ENCODE data around the gene PAXIP1.
"Not testable (repeated sequence)": the region's sequence is repeated elsewhere in the genome, so short reads cannot be mapped to it uniquely, and the experiment has no call there.

The PAXIP1 gene

GRCh38 chr7:154922472-154922871 is 80.5 kb downstream of the PAXIP1 start:
- not testable (repeated sequence) for H3K9me3 ChIP-seq (ENCODE audit: control insufficient read depth, insufficient read depth, low read length); H3K27ac ChIP-seq (ENCODE audit: low read length); H3K27me3 ChIP-seq (ENCODE audit: control insufficient read depth, insufficient read depth, low read length); H3K4me1 ChIP-seq (ENCODE audit: control insufficient read depth, insufficient read depth, low read length); DNase-seq (ENCODE audit: low read depth, low spot score); H3K36me3 ChIP-seq (ENCODE audit: control insufficient read depth, insufficient read depth, low read length); H3K4me3 ChIP-seq (ENCODE audit: low read length)
- no CpG with 5 or more reads among the region's 2 CpGs for WGBS (ENCODE audit: insufficient coverage, insufficient read length)

DNA sequence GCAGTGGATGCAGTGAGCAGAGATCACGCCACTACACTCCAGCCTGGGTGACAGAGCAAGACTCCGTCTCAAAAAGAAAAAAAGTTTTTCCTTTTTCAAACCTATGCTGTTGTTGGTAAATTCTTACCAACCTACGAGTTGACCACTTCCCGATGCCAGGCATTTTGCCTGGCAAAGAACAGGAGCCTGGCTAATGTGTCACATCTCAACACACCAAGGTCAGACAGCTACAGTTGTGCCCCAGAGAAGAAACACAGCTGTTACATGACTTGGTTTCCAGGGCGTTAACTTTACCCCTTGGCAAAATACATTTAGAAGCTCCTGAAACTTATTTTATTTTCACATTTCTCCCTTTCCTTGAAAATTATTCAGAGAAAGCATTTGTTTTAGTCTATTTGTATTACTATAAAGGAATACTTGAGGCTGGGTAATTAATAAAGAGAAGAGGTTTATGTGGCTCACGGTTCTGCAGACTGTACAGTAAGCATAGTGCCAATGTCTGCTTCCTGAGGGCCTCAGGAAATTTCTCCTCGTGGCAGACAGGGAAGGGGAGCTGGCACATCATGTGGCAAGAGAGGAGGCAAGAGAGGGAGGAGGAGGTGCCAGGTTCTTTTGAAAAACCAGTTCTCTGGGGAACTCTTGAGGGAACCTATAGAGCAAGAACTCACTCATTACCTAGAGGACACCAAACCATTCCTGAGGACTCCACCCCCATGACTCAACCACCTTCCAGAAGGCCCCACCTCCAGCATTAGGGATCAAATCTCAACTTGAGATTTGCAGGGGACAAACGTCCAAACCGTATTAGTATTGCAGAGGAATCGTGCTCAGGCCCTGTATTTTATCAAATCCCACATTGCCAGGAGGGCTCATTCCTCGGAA is 83.3 kb downstream of the PAXIP1 start:
- no peak for DNase-seq (ENCODE audit: low read depth, low spot score)
- H3K9me3 ChIP-seq (ENCODE audit: control insufficient read depth, insufficient read depth, low read length) = no peaks in the 10 kb centered on the region
- H3K4me1 ChIP-seq (ENCODE audit: control insufficient read depth, insufficient read depth, low read length) = no peaks in the 10 kb centered on the region
- WGBS (ENCODE audit: insufficient coverage, insufficient read length) = no CpG with 5 or more reads among the region's 11 CpGs
- no peaks in the 10 kb centered on the region; the same call in 1 of the 2 replicates for H3K27me3 ChIP-seq (ENCODE audit: control insufficient read depth, insufficient read depth, low read length)
- H3K27ac ChIP-seq (ENCODE audit: low read length) = no peak overlapping the region
- H3K36me3 ChIP-seq (ENCODE audit: control insufficient read depth, insufficient read depth, low read length) = no peaks in the 10 kb centered on the region
- no peak overlapping the region for H3K4me3 ChIP-seq (ENCODE audit: low read length)

DNA sequence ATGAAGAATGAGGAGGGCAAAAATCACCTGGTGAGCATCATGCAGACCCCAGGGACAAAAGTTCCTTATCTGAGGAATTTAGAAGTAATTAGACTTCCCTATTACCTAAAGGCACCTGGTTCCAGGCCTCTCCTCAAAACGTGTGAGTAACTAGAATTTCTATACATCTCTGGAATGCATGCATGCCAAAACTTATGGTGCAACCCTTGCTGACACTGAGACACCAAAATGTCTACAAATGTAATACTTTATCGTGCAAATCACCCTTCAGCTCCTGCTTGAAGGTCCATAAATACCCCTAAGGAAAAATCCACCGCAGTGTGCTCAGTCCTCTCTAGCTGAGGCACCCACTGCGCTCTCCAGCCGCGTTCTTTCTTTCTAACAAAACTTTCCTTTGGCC is 84.2 kb downstream of the PAXIP1 start:
- Histone ChIP-seq H3K4me1 (ENCODE audit: control insufficient read depth, insufficient read depth, low read length) (peaks cover 3% of the 10 kb centered on the region; the same call in 1 of the 2 replicates), H3K27ac (ENCODE audit: low read length) (no peak overlapping the region), H3K9me3 (ENCODE audit: control insufficient read depth, insufficient read depth, low read length) (no peaks in the 10 kb centered on the region), H3K4me3 (ENCODE audit: low read length) (no peak overlapping the region), H3K36me3 (ENCODE audit: control insufficient read depth, insufficient read depth, low read length) (no peaks in the 10 kb centered on the region), H3K27me3 (ENCODE audit: control insufficient read depth, insufficient read depth, low read length) (no peaks in the 10 kb centered on the region; the same call in 1 of the 2 replicates)
- no CpG with 5 or more reads among the region's 6 CpGs for WGBS (ENCODE audit: insufficient coverage, insufficient read length)
- no peak for DNase-seq (ENCODE audit: low read depth, low spot score)

GRCh38 chr7:154918266-154918665 is 84.7 kb downstream of the PAXIP1 start:
- H3K36me3 ChIP-seq (ENCODE audit: control insufficient read depth, insufficient read depth, low read length) = no peaks in the 10 kb centered on the region
- no CpG with 5 or more reads among the region's 6 CpGs for WGBS (ENCODE audit: insufficient coverage, insufficient read length)
- no peak overlapping the region for H3K27ac ChIP-seq (ENCODE audit: low read length)
- H3K9me3 ChIP-seq (ENCODE audit: control insufficient read depth, insufficient read depth, low read length) = no peaks in the 10 kb centered on the region
- no peak for DNase-seq (ENCODE audit: low read depth, low spot score)
- no peak overlapping the region for H3K4me3 ChIP-seq (ENCODE audit: low read length)
- peaks cover 3% of the 10 kb centered on the region; the same call in 1 of the 2 replicates for H3K4me1 ChIP-seq (ENCODE audit: control insufficient read depth, insufficient read depth, low read length)
- no peaks in the 10 kb centered on the region; the same call in 1 of the 2 replicates for H3K27me3 ChIP-seq (ENCODE audit: control insufficient read depth, insufficient read depth, low read length)

- Histone ChIP-seq H3K36me3 (ENCODE audit: control insufficient read depth, insufficient read depth, low read length) (no peaks in the 10 kb centered on the region), H3K27me3 (ENCODE audit: control insufficient read depth, insufficient read depth, low read length) (no peaks in the 10 kb centered on the region; the same call in 1 of the 2 replicates), H3K9me3 (ENCODE audit: control insufficient read depth, insufficient read depth, low read length) (no peaks in the 10 kb centered on the region), H3K4me3 (ENCODE audit: low read length) (no peak overlapping the region), H3K27ac (ENCODE audit: low read length) (no peak overlapping the region), H3K4me1 (ENCODE audit: control insufficient read depth, insufficient read depth, low read length) (peaks cover 3% of the 10 kb centered on the region; the same call in 1 of the 2 replicates)
- DNase-seq (ENCODE audit: low read depth, low spot score) = no peak
- no CpG with 5 or more reads among the region's 7 CpGs for WGBS (ENCODE audit: insufficient coverage, insufficient read length)
Observed at GRCh38 chr7:154917808-154918160, 85.1 kb downstream of the PAXIP1 start.

DNA sequence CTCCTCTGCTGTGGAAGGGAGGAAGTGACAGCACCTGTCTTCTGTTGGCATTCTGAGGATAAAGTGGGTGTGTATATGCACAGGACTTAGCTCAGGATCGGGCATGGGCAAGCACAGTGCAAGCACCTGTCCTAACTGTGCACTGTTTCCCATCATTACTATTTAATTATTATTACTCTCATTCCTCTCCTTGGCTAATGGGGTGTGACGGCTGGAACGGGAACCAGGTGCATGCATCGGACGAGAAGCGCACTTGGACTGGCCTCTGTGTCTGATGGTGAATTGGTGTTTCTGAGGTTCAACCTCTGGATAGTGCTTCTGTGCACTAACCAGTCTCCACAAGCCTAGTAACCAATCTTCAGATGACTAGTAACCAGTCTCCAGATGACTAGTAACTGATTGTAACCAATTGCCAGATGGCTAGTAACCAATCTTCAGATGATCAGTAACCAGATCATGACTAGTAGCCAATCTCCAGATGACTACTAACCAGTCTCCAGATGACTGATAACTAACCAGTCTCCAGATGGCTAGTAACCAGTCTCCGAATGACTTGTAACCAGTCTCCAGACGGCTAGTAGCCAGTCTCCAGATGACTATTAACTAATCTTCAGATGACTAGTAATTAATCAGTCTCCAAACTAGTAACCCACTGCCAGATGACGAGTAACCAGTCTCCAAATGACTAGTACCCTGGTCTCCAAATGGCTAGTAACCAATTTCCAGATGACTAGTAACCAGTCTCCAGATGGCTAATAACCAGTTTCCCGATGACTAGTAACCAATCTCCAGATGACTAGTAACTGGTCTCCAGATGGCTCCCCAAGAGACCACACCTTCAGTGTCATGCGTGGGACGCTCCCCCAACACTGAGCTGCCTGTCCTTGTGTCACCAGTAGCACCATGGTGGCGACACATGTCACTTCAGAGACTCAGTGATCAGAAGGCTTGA is 85.8 kb downstream of the PAXIP1 start:
- H3K27ac ChIP-seq (ENCODE audit: low read length) = no peak overlapping the region
- WGBS (ENCODE audit: insufficient coverage, insufficient read length) = no CpG with 5 or more reads among the region's 13 CpGs
- no peaks in the 10 kb centered on the region for H3K9me3 ChIP-seq (ENCODE audit: control insufficient read depth, insufficient read depth, low read length)
- peaks cover 3% of the 10 kb centered on the region; the same call in 1 of the 2 replicates for H3K4me1 ChIP-seq (ENCODE audit: control insufficient read depth, insufficient read depth, low read length)
- no peak overlapping the region for H3K4me3 ChIP-seq (ENCODE audit: low read length)
- DNase-seq (ENCODE audit: low read depth, low spot score) = no peak
- no peaks in the 10 kb centered on the region; the same call in 1 of the 2 replicates for H3K27me3 ChIP-seq (ENCODE audit: control insufficient read depth, insufficient read depth, low read length)
- no peaks in the 10 kb centered on the region for H3K36me3 ChIP-seq (ENCODE audit: control insufficient read depth, insufficient read depth, low read length)

GRCh38 chr7:154916381-154916780 is 86.5 kb downstream of the PAXIP1 start:
- no peak for DNase-seq (ENCODE audit: low read depth, low spot score)
- Histone ChIP-seq H3K27me3 (ENCODE audit: control insufficient read depth, insufficient read depth, low read length) (no peaks in the 10 kb centered on the region; the same call in 1 of the 2 replicates), H3K4me1 (ENCODE audit: control insufficient read depth, insufficient read depth, low read length) (peaks cover 3% of the 10 kb centered on the region; the same call in 1 of the 2 replicates), H3K9me3 (ENCODE audit: control insufficient read depth, insufficient read depth, low read length) (no peaks in the 10 kb centered on the region), H3K36me3 (ENCODE audit: control insufficient read depth, insufficient read depth, low read length) (no peaks in the 10 kb centered on the region), H3K4me3 (ENCODE audit: low read length) (no peak overlapping the region), H3K27ac (ENCODE audit: low read length) (no peak overlapping the region)
- no CpG with 5 or more reads among the region's 14 CpGs for WGBS (ENCODE audit: insufficient coverage, insufficient read length)

GRCh38 chr7:154915600-154915999 is 87.3 kb downstream of the PAXIP1 start:
- no peaks in the 10 kb centered on the region for H3K9me3 ChIP-seq (ENCODE audit: control insufficient read depth, insufficient read depth, low read length)
- H3K4me1 ChIP-seq (ENCODE audit: control insufficient read depth, insufficient read depth, low read length) = peaks cover 3% of the 10 kb centered on the region; the same call in 1 of the 2 replicates
- no peak for DNase-seq (ENCODE audit: low read depth, low spot score)
- H3K27me3 ChIP-seq (ENCODE audit: control insufficient read depth, insufficient read depth, low read length) = no peaks in the 10 kb centered on the region; the same call in 1 of the 2 replicates
- no CpG with 5 or more reads among the region's 4 CpGs for WGBS (ENCODE audit: insufficient coverage, insufficient read length)
- H3K27ac ChIP-seq (ENCODE audit: low read length) = no peak overlapping the region
- H3K4me3 ChIP-seq (ENCODE audit: low read length) = no peak overlapping the region
- no peaks in the 10 kb centered on the region for H3K36me3 ChIP-seq (ENCODE audit: control insufficient read depth, insufficient read depth, low read length)

DNA sequence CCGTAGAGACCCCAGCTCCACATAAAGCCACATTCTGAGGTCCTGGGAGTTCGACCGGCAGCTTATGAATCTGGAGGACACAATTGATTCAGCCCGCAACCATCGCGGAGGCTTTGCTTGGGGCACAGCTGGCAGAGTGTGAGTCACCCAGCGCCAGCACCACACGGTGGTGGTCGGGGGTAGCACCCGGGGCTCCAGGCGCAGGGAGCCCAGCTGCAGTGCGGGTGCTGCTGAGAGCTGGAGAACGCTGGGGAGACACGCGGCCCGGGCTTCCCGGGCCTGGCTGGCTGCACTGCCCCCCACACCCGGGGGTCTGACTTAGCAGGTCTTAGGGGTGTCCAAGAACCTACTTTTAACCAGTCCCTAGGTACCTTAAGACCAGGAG is 87.9 kb downstream of the PAXIP1 start:
- Histone ChIP-seq H3K4me1 (ENCODE audit: control insufficient read depth, insufficient read depth, low read length) (peaks cover 3% of the 10 kb centered on the region; the same call in 1 of the 2 replicates), H3K36me3 (ENCODE audit: control insufficient read depth, insufficient read depth, low read length) (no peaks in the 10 kb centered on the region), H3K27ac (ENCODE audit: low read length) (no peak overlapping the region), H3K4me3 (ENCODE audit: low read length) (no peak overlapping the region), H3K9me3 (ENCODE audit: control insufficient read depth, insufficient read depth, low read length) (no peaks in the 10 kb centered on the region), H3K27me3 (ENCODE audit: control insufficient read depth, insufficient read depth, low read length) (no peaks in the 10 kb centered on the region; the same call in 1 of the 2 replicates)
- DNase-seq (ENCODE audit: low read depth, low spot score) = no peak
- no CpG with 5 or more reads among the region's 18 CpGs for WGBS (ENCODE audit: insufficient coverage, insufficient read length)

GRCh38 chr7:154914308-154914995 is 88.5 kb downstream of the PAXIP1 start:
- Histone ChIP-seq H3K4me1 (ENCODE audit: control insufficient read depth, insufficient read depth, low read length) (peaks cover 3% of the 10 kb centered on the region; the same call in 1 of the 2 replicates), H3K4me3 (ENCODE audit: low read length) (no peak overlapping the region), H3K9me3 (ENCODE audit: control insufficient read depth, insufficient read depth, low read length) (no peaks in the 10 kb centered on the region), H3K36me3 (ENCODE audit: control insufficient read depth, insufficient read depth, low read length) (no peaks in the 10 kb centered on the region), H3K27me3 (ENCODE audit: control insufficient read depth, insufficient read depth, low read length) (no peaks in the 10 kb centered on the region; the same call in 1 of the 2 replicates), H3K27ac (ENCODE audit: low read length) (no peak overlapping the region)
- no CpG with 5 or more reads among the region's 36 CpGs for WGBS (ENCODE audit: insufficient coverage, insufficient read length)
- DNase-seq (ENCODE audit: low read depth, low spot score) = no peak
